Measurements from ENCODE around the gene AP1S3.

DNA sequence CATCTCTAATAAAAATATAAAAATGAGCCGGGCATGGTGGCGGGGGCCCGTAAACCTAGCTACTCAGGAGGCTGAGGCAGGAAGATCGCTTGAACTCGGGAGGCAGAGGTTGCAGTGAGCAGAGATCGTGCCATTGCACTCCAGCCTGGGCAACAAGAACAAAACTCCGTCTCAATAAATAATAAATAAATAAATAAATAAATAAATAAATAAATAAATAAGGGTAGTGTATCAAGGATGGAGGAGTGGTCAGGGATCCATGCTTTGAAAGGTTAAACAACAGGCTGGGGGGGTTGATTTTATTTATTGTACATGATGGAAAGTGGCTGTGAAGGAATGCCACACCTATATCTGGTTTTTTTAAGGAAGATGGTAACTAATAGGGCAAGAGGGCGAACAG lies 63.2 kb downstream of the AP1S3 start:
- no peak for TF ChIP-seq POLR2AphosphoS5 (IDR thresholded peaks at IDR 0.05; ENCODE audit: borderline replicate concordance, low read depth, low read length)
- no peak for TF ChIP-seq EZH2 (IDR thresholded peaks at IDR 0.05)
- no peak for TF ChIP-seq FOXP2 (optimal IDR thresholded peaks at IDR 0.05; ENCODE audit: control extremely low read depth, extremely low read length, insufficient read depth)
